RWPE2 (cell line): ENCODE results near the gene CCDC6.

Experiments used
- ATAC-seq: fragments of 200-7000 bp; cut with Tn5 transposase; 3 replicates; pipeline ENCODE4 v1.9.1; 2021; ENCODE audit warnings: low read depth
- DNase-seq: peaks from one replicate; pipeline ENCODE4 v3.0.0-alpha.2; 2020; ENCODE audit warnings: low spot score
- H3K27ac ChIP-seq: fragments of 450-650 bp; 2 replicates; pipeline ENCODE4 v1.5.1; 2017; ENCODE audit warnings: mild to moderate bottlenecking; ENCODE audit not compliant: poor library complexity, severe bottlenecking
- H3K27me3 ChIP-seq: fragments of 250-450 bp; sonication (Bioruptor Pico); 2 replicates; pipeline ENCODE4 v1.5.1; 2021; ENCODE audit warnings: mild to moderate bottlenecking, moderate library complexity; ENCODE audit not compliant: insufficient read depth, poor library complexity, severe bottlenecking
- H3K36me3 ChIP-seq: fragments of 250-450 bp; sonication (Bioruptor Pico); 2 replicates; pipeline ENCODE4 v1.5.1; 2020; ENCODE audit warnings: low read depth, mild to moderate bottlenecking, moderate library complexity
- H3K4me1 ChIP-seq: fragments of 250-450 bp; sonication (Bioruptor Pico); 2 replicates; pipeline ENCODE4 v1.5.1; 2021; ENCODE audit warnings: mild to moderate bottlenecking, moderate library complexity; ENCODE audit not compliant: insufficient read depth, poor library complexity, severe bottlenecking
- H3K4me3 ChIP-seq: fragments of 250-450 bp; sonication (Bioruptor Pico); 2 replicates; pipeline ENCODE4 v1.5.1; 2021; ENCODE audit warnings: mild to moderate bottlenecking, moderate library complexity; ENCODE audit not compliant: severe bottlenecking
- H3K9me3 ChIP-seq: fragments of 250-450 bp; sonication (Bioruptor Pico); 2 replicates; pipeline ENCODE4 v1.5.1; 2021; ENCODE audit warnings: mild to moderate bottlenecking, moderate library complexity; ENCODE audit not compliant: severe bottlenecking
- TF ChIP-seq, protein P1 (sequence below): fragments of 450-650 bp; IDR thresholded peaks from one replicate; pipeline ENCODE4 v1.5.1; 2017; ENCODE audit warnings: mild to moderate bottlenecking, moderate library complexity; ENCODE audit not compliant: poor library complexity, severe bottlenecking

The CCDC6 gene

DNA sequence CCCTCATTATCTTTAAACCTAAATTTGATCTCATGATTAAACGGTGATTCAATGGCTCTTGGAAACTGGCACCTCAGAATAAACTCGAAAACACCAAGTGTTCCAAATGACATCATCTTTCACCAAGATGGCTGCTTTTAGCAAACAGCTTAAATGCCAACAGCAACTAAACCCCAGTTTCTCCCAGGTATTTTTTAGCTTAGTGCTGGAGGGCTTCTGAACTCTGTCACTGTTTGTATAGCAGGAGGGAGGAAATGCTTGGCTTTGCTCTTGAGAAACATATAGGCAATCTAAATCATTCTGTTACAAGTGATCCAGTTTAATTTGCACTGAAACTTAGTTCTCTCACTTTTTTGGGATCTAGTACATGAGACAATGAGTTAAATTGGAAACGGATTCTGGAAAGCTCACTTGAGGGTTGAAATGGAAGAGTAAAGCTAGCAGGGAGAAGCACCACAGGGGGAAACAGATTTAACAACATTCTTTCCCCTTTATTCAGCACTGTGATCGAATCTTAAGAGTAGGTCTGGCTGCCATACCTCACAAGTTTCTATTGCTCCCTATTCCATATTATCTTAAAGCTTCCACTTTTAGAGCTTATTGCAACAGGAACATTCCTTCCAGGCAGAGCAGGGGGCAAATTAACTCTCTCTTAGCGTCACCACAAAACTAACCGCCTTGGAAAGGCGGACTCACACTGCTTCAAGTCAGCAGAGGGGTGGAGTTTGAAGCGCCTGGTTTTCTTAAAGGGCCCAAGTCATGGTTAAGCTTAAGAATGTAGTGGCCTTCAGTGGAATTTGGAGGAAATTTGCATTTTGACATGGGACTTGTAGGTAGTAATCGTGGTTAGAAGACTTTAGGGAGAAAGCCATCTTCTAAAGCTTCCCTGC, 1.8 kb upstream of the CCDC6 start:
- peak overlapping the region; percentile 33 for H3K4me3 ChIP-seq
- H3K27me3 ChIP-seq: no peaks in the 10 kb centered on the region
- peak overlapping the region; percentile 90 for H3K27ac ChIP-seq
- DNase-seq (no peak), ATAC-seq (peak; percentile 35)
- H3K9me3 ChIP-seq: no peaks in the 10 kb centered on the region
- peaks cover 36% of the 10 kb centered on the region for H3K4me1 ChIP-seq
- H3K36me3 ChIP-seq: no peaks in the 10 kb centered on the region
- TF ChIP-seq, protein P1, sequence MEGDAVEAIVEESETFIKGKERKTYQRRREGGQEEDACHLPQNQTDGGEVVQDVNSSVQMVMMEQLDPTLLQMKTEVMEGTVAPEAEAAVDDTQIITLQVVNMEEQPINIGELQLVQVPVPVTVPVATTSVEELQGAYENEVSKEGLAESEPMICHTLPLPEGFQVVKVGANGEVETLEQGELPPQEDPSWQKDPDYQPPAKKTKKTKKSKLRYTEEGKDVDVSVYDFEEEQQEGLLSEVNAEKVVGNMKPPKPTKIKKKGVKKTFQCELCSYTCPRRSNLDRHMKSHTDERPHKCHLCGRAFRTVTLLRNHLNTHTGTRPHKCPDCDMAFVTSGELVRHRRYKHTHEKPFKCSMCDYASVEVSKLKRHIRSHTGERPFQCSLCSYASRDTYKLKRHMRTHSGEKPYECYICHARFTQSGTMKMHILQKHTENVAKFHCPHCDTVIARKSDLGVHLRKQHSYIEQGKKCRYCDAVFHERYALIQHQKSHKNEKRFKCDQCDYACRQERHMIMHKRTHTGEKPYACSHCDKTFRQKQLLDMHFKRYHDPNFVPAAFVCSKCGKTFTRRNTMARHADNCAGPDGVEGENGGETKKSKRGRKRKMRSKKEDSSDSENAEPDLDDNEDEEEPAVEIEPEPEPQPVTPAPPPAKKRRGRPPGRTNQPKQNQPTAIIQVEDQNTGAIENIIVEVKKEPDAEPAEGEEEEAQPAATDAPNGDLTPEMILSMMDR: no peak

DNA sequence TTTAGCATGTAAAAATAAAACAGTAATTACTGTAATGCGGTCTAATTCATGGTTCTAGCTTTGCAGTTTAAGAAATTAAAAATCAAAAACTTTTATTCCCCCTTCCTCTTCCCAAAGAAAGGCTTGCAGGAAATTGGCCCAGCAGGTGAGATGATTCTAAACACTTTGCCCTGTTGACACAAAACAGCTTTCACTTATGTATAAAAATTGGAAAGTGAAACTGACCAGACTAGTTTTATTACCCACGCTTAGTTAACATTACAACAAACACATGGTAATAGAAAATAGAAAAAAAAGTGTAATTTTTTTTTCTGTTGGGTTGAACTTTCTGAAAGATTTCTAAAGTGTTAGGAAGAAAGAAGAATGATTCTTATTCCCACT, 1.2 kb upstream of the CCDC6 start:
- Histone ChIP-seq H3K4me3 (peak overlapping the region; percentile 57), H3K36me3 (no peaks in the 10 kb centered on the region), H3K27ac (peak overlapping the region; percentile 90), H3K9me3 (no peaks in the 10 kb centered on the region), H3K4me1 (peaks cover 36% of the 10 kb centered on the region), H3K27me3 (no peaks in the 10 kb centered on the region)
- TF ChIP-seq, protein P1: no peak
- ATAC-seq (no peak), DNase-seq (no peak)

DNA sequence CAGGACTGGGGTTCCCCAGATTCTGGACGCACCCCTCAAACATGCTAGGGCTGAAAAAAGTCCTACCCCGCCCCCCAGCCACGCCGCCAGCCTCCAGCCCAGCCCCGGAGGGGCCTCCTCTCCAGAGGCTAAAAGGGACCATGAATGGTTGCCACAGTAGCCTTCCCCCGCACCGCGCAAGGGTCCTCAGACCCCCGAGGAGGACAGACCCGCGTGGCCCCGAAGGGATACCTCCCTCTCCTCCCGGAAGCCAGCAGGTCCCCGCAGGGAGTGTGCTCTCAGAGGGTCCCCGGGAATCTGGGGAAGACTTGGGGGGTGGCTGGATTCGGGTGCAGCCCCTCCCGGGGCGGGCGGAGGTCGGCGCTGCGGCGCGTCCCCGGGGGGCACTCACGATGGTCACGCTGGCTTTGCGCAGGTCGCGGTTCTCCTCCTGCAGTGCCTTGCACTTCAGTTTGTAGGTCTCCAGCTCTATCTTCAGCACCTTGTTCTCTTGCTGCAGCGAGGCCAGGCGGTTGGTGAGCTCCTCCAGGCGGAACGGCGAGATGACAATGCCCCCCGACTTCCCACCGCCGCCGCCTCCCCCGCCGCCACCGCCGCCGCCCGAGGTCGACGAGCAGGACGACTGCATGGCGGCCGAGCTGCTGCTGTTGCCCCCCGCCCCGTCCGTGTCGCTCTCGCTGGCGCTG, 482 bp downstream of the CCDC6 start:
- Histone ChIP-seq H3K27ac (peak overlapping the region; percentile 90), H3K27me3 (no peaks in the 10 kb centered on the region), H3K4me1 (peaks cover 48% of the 10 kb centered on the region), H3K36me3 (no peaks in the 10 kb centered on the region), H3K9me3 (no peaks in the 10 kb centered on the region), H3K4me3 (peak overlapping the region; percentile 57)
- TF ChIP-seq, protein P1: no peak
- DNase-seq (no peak), ATAC-seq (peak; percentile 1; the same call in 2 of the 3 replicates)

DNA sequence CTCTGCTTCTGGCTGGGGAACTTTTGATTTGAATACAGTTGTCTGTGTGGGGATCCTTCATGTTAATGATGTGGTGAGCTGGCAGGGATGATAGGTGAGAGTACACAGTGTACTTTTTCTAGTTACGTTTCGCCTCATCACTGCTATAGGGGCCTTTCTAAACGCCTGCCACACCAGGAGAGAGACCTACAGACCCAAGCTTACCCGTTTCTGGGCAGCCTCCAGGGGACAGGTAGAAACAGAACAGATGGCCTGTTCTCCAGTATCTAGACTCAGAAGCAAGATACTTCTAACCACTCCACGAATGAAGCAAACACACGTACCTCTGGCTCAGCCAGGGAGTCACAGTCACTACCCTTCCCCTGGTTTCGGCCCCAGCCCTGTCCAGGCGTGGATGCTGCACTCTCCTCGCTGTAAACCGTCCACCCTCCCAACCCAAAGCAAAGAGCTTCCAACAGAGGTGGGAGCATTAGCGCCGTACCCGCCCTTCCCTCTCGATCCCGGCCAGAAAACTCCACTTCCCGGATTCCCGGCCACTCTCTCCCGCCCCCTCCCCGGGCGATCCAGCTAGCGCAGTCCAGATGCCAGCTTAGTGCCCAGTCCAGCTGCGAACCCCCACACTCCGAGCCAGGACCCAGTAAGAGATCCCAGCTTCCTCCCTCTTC, 1.2 kb downstream of the CCDC6 start:
- DNase-seq: no peak
- H3K4me1 ChIP-seq: peaks cover 52% of the 10 kb centered on the region
- TF ChIP-seq, protein P1: no peak

More for the DNA sequence above, 1.2 kb downstream of the CCDC6 start:
- H3K27ac ChIP-seq: peak overlapping the region; percentile 90
- H3K27me3 ChIP-seq: no peaks in the 10 kb centered on the region
- H3K36me3 ChIP-seq: no peaks in the 10 kb centered on the region
- no peaks in the 10 kb centered on the region for H3K9me3 ChIP-seq
- peak overlapping the region; percentile 57 for H3K4me3 ChIP-seq
- peak; percentile 2; the same call in 2 of the 3 replicates for ATAC-seq
